Measurements from ENCODE around the gene DNASE1L1.

DNA sequence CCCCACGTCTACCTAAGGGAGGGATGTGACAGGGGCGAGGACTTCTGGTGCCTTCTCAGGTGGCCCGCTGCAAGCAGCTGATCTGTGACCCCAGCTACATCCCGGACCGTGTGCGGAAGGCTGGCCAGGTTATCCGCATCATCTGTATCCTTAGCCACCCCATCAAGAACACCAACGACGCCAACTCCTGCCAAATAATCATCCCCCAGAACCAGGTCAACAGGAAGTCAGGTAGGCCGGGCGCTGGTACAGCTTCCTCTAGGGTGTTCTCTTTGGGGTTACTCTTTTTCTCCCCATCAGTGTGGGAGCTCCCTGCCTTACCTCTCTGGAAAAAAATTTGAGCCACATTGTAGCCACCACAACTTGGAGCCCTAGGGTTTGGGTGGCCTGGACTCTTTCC is 32.5 kb upstream of the DNASE1L1 start:
- TF ChIP-seq POLR2A (IDR thresholded peaks at IDR 0.05), result no peak
- TF ChIP-seq, protein P1, sequence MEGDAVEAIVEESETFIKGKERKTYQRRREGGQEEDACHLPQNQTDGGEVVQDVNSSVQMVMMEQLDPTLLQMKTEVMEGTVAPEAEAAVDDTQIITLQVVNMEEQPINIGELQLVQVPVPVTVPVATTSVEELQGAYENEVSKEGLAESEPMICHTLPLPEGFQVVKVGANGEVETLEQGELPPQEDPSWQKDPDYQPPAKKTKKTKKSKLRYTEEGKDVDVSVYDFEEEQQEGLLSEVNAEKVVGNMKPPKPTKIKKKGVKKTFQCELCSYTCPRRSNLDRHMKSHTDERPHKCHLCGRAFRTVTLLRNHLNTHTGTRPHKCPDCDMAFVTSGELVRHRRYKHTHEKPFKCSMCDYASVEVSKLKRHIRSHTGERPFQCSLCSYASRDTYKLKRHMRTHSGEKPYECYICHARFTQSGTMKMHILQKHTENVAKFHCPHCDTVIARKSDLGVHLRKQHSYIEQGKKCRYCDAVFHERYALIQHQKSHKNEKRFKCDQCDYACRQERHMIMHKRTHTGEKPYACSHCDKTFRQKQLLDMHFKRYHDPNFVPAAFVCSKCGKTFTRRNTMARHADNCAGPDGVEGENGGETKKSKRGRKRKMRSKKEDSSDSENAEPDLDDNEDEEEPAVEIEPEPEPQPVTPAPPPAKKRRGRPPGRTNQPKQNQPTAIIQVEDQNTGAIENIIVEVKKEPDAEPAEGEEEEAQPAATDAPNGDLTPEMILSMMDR (IDR thresholded peaks at IDR 0.05 in 8 of 11, conservative IDR thresholded peaks at IDR 0.05 in 3 of 11), result no peak

All from spleen (tissue), 7 donors.